Thymus (tissue), 11 donors: Measurements from ENCODE around the gene UBE2E2. TPM values are rescaled to one million over a fixed set of nuclear protein-coding genes. Genes with fewer than 3 reads are reported as not detected.

ENCODE experiments used
- DNase-seq, 9 donors: peaks; one replicate each; pipeline ENCODE4 v3.0.0-alpha.2; 2013; ENCODE audit warnings: low spot score in 9 of 9, low read depth in 6 of 9, missing footprints in 1 of 9
- H3K27ac ChIP-seq, 2 donors: one replicate each; pipeline ENCODE4 v1.5.1; 2013; ENCODE audit warnings: control low read depth in 1 of 2, low read depth in 1 of 2, low read length in 1 of 2, mild to moderate bottlenecking in 1 of 2, moderate library complexity in 1 of 2
- H3K27me3 ChIP-seq, 2 donors: one replicate each; pipeline ENCODE4 v1.5.1; 2013; ENCODE audit warnings: low read length in 1 of 2; ENCODE audit not compliant: control insufficient read depth in 2 of 2, insufficient read depth in 1 of 2
- H3K36me3 ChIP-seq, 2 donors: one replicate each; pipeline ENCODE4 v1.5.1; 2013; ENCODE audit warnings: low read length in 1 of 2, mild to moderate bottlenecking in 1 of 2, moderate library complexity in 1 of 2; ENCODE audit not compliant: control insufficient read depth in 2 of 2, insufficient read depth in 2 of 2
- H3K4me1 ChIP-seq, 2 donors: one replicate each; pipeline ENCODE4 v1.5.1; 2013; ENCODE audit warnings: low read length in 2 of 2; ENCODE audit not compliant: control insufficient read depth in 2 of 2, insufficient read depth in 2 of 2
- H3K4me3 ChIP-seq, 2 donors: one replicate each; pipeline ENCODE4 v1.5.1; 2013; ENCODE audit warnings: low read length in 2 of 2, control low read depth in 1 of 2, mild to moderate bottlenecking in 1 of 2
- H3K9me3 ChIP-seq, 2 donors: one replicate each; pipeline ENCODE4 v1.5.1; 2013; ENCODE audit warnings: low read length in 1 of 2, mild to moderate bottlenecking in 1 of 2; ENCODE audit not compliant: control insufficient read depth in 2 of 2, insufficient read depth in 1 of 2
- WGBS: extraction: QIAGEN DNeasy Blood & Tissue Kit; methylation state at CpG from one replicate; pipeline ENCODE4 v1.1.7; 2013; 5-methylcytosine and 5-hydroxymethylcytosine counted together
- polyA plus RNA-seq: library from polyadenylated mRNA; stranded (reverse); fragments of 200-250 nt; gene quantifications from one replicate; pipeline ENCODE4 v1.2.3, GENCODE V29; 2013
- total RNA-seq: library from RNA; stranded (reverse); fragments of 120-200 nt; gene quantifications from one replicate; pipeline ENCODE4 v1.2.4, GENCODE V29; 2013
- donor health status: healthy.

UBE2E2 gene
- total and polyA plus RNA-seq, 2 donors: 32.9 to 35.5 TPM

- Histone ChIP-seq H3K4me3 (no peak overlapping the region), H3K27ac (no peak overlapping the region), H3K9me3 (no peaks in the 10 kb centered on the region), H3K4me1 (no peaks in the 10 kb centered on the region), H3K36me3 (no peaks in the 10 kb centered on the region), H3K27me3 (no peaks in the 10 kb centered on the region)
- 61% methylated on average over 2 of the region's 2 CpGs for WGBS
- no peak for DNase-seq
These were observed 420.7 kb downstream of the UBE2E2 start for GRCh38 chr3:23623844-23624243.

- WGBS: 100% methylated on average over 1 of the region's 1 CpG
- no peaks in the 10 kb centered on the region for H3K36me3 ChIP-seq
- H3K9me3 ChIP-seq: no peaks in the 10 kb centered on the region
- DNase-seq: no peak
- H3K27ac ChIP-seq: no peak overlapping the region
- no peak overlapping the region for H3K4me3 ChIP-seq
- no peaks in the 10 kb centered on the region for H3K4me1 ChIP-seq
- H3K27me3 ChIP-seq: no peaks in the 10 kb centered on the region
These were observed 421.2 kb downstream of the UBE2E2 start for GRCh38 chr3:23624305-23624704.

GRCh38 chr3:23626442-23626841, 423.3 kb downstream of the UBE2E2 start:
- 95% methylated on average over 2 of the region's 2 CpGs for WGBS
- Histone ChIP-seq H3K36me3 (no peaks in the 10 kb centered on the region), H3K4me1 (no peaks in the 10 kb centered on the region), H3K27ac (no peak overlapping the region), H3K4me3 (no peak overlapping the region), H3K9me3 (no peaks in the 10 kb centered on the region), H3K27me3 (no peaks in the 10 kb centered on the region)
- DNase-seq: no peak

DNA sequence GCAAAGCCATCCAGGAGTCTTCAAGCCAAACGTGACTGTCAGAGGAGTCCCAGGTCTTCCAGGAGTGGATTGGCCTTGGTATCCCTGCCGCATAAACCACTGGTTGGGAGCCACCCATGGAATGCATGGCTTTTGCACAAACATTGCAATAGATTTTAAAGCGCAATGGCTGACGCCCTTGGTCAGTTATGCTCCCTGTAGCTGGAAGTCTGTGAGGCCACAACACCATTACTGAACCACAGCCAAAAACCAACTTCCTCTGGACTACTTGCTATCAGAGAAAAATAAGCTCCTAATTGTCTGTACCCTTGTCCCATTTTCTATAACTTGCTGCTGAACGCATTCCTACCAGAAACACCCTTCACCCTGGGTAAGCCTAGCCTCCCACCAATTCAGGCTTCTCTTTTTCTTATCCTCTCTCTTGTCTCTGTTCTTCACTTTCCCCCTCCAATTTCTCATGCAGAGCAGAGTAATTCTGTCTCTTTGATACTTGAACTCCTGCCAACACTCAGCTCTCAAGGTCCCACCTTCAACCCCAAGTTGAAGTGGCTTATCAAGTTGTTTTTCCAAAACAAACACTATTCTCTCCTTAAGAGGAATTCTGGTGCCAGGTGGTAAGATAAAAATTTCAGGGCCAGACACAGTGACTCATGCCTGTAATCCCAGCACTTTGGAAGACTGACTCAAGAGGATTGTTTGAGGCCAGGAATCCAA, 426.2 kb downstream of the UBE2E2 start:
- DNase-seq: no peak
- 95% methylated on average over 5 of the region's 5 CpGs for WGBS
- H3K27me3 ChIP-seq: no peaks in the 10 kb centered on the region

GRCh38 chr3:23633261-23633960, 430.3 kb downstream of the UBE2E2 start:
- Histone ChIP-seq H3K4me1 (no peaks in the 10 kb centered on the region), H3K27me3 (no peaks in the 10 kb centered on the region)

More for the DNA sequence above, 426.2 kb downstream of the UBE2E2 start:
- H3K27ac ChIP-seq: no peak overlapping the region
- H3K4me1 ChIP-seq: no peaks in the 10 kb centered on the region
- H3K36me3 ChIP-seq: no peaks in the 10 kb centered on the region
- H3K4me3 ChIP-seq: no peak overlapping the region
- no peaks in the 10 kb centered on the region for H3K9me3 ChIP-seq

DNA sequence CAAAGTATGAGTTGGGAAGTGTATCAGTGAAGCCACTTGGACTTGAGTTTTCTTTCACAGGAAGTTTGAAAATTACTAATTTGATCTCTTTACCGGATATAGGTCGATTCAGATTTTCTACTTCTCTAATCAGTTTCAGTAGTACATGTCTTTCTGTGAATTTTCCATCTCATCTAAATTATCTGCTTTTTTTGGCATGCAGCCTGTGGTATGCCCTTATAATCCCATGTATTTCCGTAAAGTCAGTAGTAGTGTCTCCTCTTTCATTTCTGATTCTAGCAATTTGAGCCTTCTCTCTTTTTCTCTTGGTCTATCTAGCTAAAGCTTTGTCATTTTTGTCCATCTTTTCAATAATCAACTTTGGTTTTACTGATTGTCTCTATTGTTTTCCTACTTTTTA, 434.2 kb downstream of the UBE2E2 start:
- Histone ChIP-seq H3K36me3 (no peaks in the 10 kb centered on the region), H3K4me1 (no peaks in the 10 kb centered on the region), H3K4me3 (no peak overlapping the region), H3K27me3 (no peaks in the 10 kb centered on the region), H3K27ac (no peak overlapping the region), H3K9me3 (peaks cover 0 to 3% of the 10 kb centered on the region in 2 donors)
- DNase-seq: no peak
- WGBS: 98% methylated on average over 3 of the region's 3 CpGs

More at GRCh38 chr3:23633261-23633960, 430.3 kb downstream of the UBE2E2 start:
- DNase-seq: no peak
- 95% methylated on average over 6 of the region's 6 CpGs for WGBS
- Histone ChIP-seq H3K9me3 (peaks cover 0 to 3% of the 10 kb centered on the region in 2 donors), H3K27ac (no peak overlapping the region), H3K36me3 (no peaks in the 10 kb centered on the region), H3K4me3 (no peak overlapping the region)

GRCh38 chr3:23640471-23641146, 437.5 kb downstream of the UBE2E2 start:
- Histone ChIP-seq H3K9me3 (peaks cover 0 to 4% of the 10 kb centered on the region in 2 donors), H3K4me3 (no peak overlapping the region), H3K27ac (no peak overlapping the region), H3K36me3 (no peaks in the 10 kb centered on the region), H3K27me3 (no peaks in the 10 kb centered on the region), H3K4me1 (no peaks in the 10 kb centered on the region)
- WGBS: 75% methylated on average over 1 of the region's 1 CpG
- no peak for DNase-seq
